G401 (cell line): ENCODE results near the gene THAP3. TPM values are rescaled to one million over a fixed set of nuclear protein-coding genes. Genes with fewer than 3 reads are reported as not detected.

ENCODE experiments used
- DNase-seq: peaks from one replicate; pipeline ENCODE4 v3.0.0-alpha.2; 2015; ENCODE audit warnings: low spot score
- in situ Hi-C: cut with HindIII; loops from 2 replicates; pipeline ENCODE4 v1.10.0; 2016; ENCODE audit warnings: low sequenced_read_pairs, mixed read lengths
- total RNA-seq: library from RNA; depleted of rRNA; stranded (reverse); fragments of >200 nt; shearing (Covaris generic); gene quantifications from 2 replicates; pipeline ENCODE4 v1.2.3, GENCODE V29; 2014

THAP3 gene
- total RNA-seq, 1 experiment from 2014 or later, result 41.9 TPM

GRCh38 chr1:6602669-6603237, 21.9 kb upstream of the THAP3 start, which contains the start of gene KLHL21:
Gene KLHL21 (minus strand): TSS chr1:6602869. CDS start chr1:6602817, 52 bp downstream.
- in situ Hi-C loops, result no loop called here
- DNase-seq, result peak; percentile 74

- DNase-seq, result peak; percentile 62
- in situ Hi-C loops, result no loop called here
These were observed 21.3 kb upstream of the THAP3 start for GRCh38 chr1:6603238-6603914.

GRCh38 chr1:6603915-6604558, 20.6 kb upstream of the THAP3 start:
- in situ Hi-C loops, result no loop called here
- DNase-seq, result peak; percentile 49

- DNase-seq, result peak; percentile 56
- in situ Hi-C loops, result no loop called here
These were observed 11.9 kb upstream of the THAP3 start for GRCh38 chr1:6612641-6613360.

DNA sequence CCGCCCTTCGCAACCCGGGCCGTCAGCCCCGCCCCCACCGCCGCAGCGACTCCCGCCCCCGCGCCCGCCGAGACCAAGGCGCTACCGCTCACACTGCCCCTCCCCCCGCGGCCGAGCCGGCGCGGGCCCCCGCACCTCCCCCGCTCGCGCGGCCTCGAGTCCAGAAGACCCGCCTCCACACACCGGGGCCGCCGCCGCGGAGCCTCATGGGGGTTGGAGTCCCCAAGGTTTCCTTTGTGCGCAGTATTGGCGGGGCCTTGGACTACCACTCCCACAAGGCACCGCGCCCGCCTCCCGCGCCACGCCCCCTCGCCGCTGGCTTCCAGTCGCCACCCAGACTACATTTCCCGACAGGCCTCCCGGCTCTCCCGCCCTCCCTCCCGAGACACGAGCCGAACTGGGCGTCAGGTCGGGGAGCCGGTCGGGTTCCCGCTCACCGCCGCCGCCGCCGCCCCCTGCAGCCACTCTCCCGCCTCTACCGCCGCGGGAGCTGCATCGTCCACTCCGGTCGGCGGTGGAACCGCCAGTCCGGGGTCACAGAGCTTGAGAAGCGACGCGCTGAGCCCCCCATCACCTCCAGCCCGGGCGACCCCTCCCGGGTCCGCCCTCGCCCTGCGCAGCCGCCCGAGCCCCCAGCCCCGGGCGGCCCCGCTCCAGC, 11.2 kb upstream of the THAP3 start, which contains the start of gene PHF13:
Gene PHF13, plus strand, starts transcription at position 371 of the 658 bp plus-strand sequence. CDS start 336 bp downstream, outside the sequence.
- peak; percentile 98 for DNase-seq
- in situ Hi-C loops, result no loop called here

DNA sequence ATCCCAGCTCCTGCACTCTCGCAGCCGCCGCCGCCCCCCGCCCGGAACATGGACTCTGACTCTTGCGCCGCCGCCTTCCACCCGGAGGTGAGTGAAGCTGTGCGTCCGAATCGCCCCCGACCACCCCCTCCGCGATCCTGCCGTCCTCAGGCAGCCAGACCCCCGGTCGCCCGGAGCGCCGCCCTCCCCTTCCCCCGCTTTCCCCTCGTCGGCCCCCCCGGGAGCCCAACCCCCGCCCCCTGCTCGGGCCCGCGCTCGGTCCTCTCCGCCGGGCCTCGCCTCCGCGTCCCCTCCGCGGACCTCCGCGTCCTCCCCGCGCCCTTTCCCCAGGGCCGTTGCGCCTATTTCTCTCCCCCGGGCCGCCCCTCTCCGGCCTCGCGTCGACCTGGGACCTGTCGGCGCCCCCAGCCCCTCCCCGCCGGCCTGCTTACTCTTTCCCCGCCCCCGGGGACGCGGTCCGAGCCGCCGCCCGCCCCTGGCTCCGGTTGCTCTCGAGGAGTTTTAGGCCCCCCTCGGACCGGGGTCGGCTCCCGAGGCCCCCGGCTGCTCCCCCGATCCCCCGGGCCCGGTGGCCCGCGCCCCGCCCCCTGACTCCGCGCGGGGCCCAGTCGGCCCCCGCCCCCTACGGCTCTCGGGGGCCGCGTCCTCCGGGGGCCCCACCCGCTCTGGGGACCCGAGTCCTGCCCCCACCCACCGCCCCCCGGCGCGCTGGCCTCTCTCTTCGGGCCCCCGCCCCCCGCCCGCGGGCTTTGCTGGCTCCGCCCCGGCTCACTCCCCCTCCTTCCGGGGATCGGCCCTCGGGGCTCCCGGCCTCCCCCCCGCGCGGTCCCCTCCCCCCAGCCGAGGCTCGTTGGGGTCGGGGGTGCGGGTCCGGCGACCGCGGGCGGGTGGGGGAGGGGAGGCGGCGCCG, 10.4 kb upstream of the THAP3 start:
- no peak for DNase-seq
- in situ Hi-C loops, result no loop called here

DNA sequence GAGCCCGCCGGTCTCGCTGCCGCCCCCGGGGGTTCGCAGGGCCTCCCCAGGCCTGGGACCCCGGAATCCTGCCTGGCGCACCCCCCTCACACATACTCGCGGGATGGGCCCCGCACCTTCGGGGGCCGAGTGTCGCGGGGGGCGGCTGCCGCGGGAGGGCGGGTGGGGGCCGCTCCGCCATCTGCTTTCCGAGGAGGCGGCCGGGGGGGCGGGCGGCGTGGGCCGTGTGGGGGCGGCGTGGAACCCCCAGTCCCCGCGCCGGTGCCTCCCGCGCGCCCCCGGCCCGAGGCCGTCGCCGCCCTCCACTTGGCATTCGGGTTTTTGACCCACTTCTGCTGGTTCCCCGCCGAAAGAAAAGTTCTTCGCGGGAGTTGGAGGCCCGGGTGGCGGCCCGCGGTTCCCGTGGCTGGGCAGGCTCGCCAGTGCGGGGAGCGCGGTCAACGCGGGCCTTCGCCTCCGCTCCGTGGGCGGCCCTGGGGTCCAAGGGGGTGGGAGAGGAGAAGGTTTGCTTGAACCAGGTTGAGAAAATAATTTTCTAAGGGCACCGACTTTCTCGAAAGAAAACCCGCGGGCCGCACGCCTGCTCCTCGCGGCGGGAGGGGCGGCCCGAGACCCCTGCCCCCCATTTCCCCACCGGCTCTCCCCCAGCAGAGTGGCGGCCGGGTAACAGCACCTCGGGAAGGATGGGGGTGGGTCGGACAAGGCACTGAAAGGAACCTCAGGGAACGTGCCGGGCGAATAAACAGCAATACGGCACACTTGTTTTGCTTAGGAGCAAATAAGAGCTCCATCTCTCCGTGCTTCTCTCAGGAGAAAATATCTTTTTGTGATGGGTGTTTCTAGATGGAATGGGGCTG, 9.5 kb upstream of the THAP3 start:
- in situ Hi-C loops, result no loop called here
- no peak for DNase-seq

- in situ Hi-C loops, result no loop called here
- no peak for DNase-seq
These were observed 5.6 kb upstream of the THAP3 start for GRCh38 chr1:6619045-6619444.

GRCh38 chr1:6621429-6622391, 3.0 kb upstream of the THAP3 start:
- in situ Hi-C loops, result no loop called here

GRCh38 chr1:6622396-6623152, 2.1 kb upstream of the THAP3 start:
- no peak for DNase-seq
- in situ Hi-C loops, result no loop called here

More at GRCh38 chr1:6621429-6622391, 3.0 kb upstream of the THAP3 start:
- no peak for DNase-seq

DNA sequence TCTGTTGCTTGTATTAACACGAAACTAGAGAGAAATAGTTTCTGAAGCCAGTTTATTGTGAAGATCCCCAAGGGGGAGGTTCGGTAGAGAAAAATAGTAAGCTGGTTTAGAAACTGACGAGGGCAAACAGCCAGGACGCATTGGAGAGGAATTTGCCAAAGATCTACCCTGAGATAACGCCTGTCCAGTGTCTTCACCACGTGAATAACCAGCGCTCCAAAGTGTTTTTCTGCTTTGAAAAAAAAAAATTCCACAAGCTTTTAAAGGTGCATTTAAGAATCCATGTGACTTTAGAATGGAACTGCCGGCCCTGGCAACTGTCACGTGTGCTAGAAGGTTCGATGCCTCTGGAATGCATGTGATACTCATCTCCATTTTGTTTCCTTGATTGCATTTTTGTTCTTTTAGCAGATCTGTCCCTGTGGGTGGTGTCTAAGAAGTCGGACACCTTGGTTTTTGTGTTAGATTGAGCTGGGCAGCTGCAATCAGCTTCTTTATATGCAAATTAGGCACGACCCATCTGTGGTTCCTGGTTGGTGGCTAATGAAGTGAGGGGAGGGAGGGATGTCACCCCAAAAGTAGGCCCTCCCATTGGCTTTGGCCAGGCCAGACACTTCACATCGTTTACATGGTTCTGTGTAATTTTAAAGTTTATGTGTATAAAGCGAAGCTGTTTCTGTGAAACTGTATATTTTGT, 1.3 kb upstream of the THAP3 start:
- no peak for DNase-seq
- in situ Hi-C loops, result no loop called here

- DNase-seq, result peak; percentile 39
- in situ Hi-C loops, result no loop called here
These were observed 999 bp downstream of the THAP3 start for GRCh38 chr1:6625584-6626149.

DNA sequence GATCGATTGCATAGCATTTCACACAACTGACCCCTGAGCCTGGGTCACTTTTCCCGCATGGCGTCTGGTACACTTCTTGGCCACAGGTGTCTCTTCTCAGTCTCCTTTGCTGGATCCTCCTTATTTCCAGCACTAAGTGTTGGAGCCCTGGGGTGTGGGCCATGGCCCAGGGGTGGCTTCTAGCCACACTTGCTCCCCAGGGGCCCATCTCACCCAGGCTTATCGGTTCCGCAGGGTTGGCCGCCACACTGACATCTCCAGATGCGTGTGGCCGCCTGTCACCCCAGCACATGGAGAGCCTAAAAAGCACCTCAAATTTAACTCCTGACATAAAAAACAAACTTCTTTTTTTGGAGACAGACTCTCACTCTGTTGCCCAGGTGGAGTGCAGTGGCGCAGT, 2.4 kb downstream of the THAP3 start:
- in situ Hi-C loops, result no loop called here
- no peak for DNase-seq

GRCh38 chr1:6627841-6628545, 3.3 kb downstream of the THAP3 start:
- in situ Hi-C loops, result no loop called here
- no peak for DNase-seq
